Measurements from ENCODE around the gene LGI4.

DNA sequence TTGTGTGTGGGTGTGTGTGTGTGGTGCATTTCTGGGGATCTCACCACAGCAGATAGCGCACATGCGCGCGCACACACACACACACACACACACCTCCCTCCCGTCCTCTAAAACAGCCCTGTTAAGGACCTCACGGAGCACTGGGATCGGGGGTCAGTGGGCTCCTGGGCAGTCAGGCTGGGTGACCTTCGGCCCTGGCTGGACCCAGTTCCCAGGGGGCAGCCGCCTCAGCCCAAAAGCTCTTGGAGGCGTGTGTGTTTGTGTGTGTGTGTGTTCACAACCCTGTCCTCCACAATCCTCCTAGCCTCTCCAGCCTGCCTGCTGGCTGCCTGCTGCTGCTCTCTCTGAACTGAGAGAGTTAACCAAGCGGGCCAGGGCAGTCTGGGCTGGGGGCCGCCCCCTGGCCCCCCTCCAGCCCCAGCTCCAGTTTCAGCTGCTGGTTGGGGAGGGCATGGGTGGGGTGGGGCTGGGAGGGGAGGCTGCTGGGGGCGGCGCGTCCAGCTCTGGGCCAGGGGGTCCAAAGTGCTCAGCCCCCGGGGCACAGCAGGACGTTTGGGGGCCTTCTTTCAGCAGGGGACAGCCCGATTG, 3.5 kb upstream of the LGI4 start, which contains the start of gene FXYD1:
- TF ChIP-seq POLR2A (IDR thresholded peaks at IDR 0.05): no peak
- TF ChIP-seq CTCF (IDR thresholded peaks at IDR 0.05): no peak
